GM10847 (cell line): ENCODE results near the gene ENDOG.

ENCODE experiments used
- POLR2A ChIP-seq: IDR thresholded peaks from 2 replicates; pipeline ENCODE4 v1.6.1; 2011; ENCODE audit not compliant: insufficient read length; ENCODE audit errors: extremely low read depth

ENDOG gene

DNA sequence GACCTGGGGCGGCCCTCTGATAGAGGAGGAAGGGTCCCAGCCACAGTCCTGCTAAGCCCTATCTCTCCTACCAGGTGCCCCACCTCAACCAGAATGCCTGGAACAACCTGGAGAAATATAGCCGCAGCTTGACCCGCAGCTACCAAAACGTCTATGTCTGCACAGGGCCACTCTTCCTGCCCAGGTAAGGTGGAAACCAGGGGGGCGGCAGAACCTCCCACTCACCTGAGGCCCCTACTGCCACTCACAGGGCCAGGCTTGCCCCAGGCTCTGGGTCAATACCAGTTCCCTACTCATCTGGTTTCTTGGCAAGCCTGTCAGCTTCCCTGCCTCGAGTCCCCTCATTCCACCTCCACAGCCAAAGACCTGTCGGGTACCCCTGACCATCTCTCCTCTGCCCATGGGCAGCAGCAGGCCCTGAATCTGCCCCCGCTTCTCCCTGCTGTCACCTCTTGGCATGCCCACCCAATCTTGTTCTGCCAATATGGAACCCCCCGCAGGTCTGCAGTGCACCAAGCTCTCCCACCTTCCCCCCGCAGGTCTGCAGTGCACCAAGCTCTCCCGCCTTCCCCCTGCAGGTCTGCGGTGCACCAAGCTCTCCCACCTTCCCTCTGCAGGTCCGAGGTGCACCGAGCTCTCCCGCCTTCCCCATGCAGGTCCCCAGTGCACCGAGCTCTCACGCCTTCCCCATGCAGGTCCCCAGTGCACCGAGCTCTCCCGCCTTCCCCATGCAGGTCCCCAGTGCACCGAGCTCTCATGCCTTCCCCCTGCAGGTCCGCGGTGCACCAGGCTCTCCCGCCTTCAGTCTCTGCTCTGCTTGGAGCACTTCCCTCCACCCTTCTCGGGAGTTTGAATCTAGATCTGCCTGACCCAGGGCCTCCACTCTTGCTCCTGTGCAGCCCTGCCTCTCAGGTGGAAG is 2.6 kb downstream of the ENDOG start:
- TF ChIP-seq POLR2A: no peak

DNA sequence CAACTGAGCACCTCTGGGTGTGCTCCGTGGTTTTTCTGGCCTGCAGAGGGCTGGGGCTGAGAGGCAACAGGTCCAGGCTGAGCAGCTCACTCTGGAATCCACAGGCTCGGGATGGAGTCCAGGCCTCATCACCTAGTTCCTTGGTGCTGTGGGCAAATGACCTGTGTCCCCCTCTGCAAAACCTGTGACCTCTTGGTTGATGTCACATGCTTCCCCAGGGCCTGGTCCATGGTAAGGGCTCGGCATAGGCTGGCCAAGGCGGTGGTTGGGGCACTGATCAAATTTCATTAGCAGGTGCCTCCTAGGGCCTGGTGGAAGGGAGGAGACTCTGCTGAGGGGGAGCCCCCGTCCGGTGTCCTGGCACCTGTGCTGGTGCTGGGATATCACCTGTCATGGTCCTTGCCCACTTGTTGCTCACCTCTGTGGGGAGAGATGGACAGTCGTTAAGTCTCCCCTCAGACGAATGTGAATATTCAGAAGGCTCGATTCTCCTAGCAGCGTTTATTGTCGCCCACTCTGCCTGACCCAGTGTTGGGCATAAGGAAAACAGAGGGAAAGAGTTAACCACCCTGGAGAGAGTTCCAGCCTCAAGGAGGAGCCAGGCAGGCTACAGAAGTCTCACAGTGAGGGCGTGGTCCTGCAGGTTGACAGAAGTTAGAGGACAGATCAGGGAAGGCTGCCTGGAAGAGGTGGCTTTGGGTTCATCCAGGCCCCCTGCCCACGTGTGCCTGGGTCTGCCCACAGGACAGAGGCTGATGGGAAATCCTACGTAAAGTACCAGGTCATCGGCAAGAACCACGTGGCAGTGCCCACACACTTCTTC is 3.5 kb downstream of the ENDOG start:
- TF ChIP-seq POLR2A: no peak

DNA sequence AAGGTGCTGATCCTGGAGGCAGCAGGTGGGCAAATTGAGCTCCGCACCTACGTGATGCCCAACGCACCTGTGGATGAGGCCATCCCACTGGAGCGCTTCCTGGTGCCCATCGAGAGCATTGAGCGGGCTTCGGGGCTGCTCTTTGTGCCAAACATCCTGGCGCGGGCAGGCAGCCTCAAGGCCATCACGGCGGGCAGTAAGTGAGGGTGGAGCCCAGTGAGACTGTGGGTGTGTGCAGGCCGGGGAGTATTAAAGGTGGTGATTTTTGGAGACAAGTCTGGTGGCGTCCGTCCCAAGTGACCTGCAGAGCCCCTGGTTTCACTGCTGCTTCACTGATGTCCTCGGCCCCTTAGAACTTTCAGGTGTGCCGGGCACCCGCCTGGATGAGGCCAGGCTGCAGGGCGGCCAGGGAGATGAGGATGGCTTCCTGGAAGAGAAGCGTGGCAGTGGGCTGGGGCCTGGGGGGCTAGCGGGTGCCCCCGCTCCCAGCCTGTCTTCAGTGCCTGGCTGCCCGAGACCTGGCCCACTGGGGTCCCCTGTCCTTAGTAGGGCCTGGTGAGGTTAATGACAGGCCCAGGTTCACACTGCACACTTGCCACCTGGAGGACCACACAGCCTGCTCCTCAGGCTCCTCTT is 4.2 kb downstream of the ENDOG start:
- TF ChIP-seq POLR2A: no peak

DNA sequence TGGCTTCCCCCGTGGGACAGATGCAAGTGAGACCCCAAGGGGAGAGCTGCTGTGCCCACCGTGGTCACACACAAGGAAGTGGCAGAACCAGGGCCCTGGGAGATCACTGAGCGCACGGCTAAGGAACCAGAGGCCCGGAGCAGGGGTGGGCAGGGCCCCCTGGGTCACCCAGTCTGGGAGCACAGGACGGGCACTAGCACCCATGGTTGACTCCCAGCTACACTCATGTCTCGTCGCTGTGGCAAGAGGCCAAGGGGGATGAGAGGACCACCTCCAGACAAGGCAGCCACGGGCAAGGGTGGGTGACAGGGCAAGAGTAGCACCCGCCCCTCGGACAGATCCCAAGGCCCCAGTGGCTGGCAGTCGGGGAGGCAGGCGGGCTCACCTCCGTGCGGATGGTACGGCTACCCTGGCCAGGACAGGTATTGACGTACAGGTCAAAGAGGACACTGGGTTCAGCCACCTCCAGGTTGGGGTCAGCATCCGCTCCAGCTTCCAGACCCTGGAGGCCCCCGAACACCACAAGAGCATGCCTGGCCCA is 5.1 kb downstream of the ENDOG start:
- no peak for TF ChIP-seq POLR2A

DNA sequence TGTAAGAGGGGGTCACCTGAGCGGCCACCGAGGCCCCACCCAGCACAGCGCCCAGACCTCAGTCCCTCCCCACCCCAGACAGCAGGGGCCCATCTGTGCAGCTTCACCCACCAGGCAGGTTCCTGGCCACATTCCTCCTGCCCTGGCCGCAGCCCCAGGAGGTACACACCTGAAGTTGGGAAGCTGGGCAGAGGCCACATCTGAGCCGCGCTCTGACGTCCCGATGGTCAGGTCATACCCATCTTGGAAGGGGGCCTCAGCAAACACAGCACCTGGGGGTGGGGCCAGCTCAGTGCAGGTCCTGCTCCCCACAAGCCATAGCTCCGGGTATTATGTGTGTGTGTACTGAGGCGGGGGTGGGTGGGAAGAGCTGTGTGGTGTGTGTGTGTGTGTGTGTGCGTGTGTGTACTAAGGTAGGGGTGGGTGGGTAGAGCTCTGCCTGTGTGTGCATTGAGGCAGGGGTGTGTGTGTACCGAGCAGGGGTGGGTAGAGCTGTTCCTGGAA is 5.7 kb downstream of the ENDOG start:
- TF ChIP-seq POLR2A: no peak

DNA sequence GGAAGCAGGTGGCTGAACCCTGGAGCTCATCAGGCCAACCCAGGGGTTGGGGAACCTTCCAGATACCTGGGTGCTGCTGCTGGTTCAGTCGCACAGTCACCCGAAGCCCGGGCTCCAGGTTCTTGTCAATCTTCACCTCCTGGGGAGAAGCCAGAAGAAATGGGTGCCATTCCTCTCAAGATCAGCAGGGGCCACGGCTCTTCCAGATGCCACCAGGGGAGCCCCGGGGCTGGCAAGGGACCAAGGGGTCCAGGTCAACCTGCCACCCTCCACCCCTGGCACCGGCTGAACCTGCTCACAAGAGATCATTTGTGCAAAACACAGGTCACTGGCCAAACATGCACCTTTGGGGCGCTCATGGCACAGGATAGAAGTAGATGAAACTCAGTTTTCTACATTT is 6.6 kb downstream of the ENDOG start:
- TF ChIP-seq POLR2A: no peak

DNA sequence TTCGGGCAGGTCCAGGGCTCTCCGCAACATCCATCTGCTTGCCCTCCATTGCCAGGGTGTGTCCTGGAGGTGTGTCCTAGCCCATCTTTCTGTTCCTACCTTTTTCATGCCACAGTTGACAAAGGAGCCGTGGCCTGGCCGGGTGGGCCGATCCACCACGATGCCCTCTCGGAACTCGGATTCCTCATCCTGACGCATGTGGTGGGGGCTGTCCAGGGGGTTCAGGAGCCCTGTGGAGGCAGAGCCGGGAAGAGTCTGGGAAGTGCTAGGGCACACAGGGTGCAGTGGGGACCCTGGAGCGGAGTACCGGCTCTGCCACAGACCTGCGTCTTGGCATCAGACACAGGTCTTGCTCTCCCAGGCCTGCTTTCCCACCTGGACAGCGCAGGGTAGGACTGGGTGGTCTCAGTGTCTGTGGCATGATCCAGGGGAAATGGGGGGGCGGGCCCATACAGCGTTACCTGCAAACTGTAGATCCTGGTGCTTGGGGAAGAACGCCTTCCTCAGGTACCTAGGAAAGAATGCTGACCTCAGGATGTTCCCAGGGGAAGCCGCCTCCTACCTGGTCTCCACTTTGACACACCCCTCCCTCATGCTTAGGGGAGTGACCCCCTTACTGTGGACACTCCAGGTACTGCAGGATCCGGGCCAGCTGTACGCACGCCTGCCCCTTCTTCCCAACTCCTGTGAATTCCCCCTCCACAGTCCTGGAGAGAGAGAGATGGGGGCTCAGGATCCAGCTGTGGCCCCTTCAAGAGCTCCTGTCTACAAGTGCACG is 7.8 kb downstream of the ENDOG start:
- no peak for TF ChIP-seq POLR2A

DNA sequence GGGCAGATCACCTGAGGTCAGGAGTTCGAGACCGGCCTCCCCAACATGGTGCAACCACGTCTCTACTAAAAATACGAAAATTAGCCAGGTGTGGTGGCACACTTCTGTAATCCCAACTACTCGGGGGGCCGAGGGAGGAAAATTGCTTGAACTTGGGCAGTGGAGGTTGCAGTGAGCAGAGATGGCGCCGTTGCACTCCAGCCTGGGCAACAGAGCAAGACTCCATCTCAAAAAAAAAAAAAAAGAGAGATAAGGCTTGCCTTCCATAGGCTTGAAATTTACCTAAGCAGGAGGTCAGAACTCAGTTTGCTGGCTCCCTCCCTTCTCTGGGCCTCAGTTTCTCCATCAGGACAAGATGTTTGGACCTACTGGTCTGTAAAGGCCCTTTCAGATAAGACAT is 10.0 kb downstream of the ENDOG start:
- no peak for TF ChIP-seq POLR2A

DNA sequence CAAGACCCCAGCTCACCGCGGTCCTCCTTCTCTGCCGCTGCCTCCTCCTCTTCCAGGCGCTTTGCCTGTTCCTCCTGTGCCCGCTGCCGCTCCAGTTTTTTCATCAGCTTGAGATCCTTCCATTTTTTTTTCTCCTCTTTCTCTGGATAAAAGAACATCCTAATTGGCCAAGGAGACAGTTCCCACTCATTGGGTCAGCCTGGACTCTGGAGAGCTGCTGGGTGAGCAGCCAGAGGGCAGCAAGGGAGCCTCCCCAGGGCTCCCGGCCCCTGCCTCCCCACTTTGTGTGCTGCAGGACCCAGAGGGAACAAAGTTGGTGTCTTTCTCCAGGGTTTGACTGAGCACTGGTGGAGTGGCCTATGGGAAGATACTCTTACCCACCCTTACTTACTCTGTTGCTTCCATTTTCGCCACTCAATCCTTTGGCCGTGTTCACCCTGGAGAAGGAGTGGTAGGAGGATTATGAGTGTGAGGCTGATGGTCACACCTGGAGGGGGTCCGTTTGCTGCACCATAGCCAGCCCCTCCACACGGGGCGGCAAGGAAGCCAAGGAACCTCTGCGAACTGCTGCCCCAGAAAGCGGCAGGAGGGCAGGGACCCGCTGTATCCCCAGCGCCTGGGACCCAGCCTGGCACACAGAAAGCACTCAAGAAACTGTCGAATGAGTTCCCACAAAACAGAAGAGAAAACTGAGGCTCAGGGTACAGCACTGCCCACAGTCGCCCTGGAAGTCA is 10.6 kb downstream of the ENDOG start:
- no peak for TF ChIP-seq POLR2A

DNA sequence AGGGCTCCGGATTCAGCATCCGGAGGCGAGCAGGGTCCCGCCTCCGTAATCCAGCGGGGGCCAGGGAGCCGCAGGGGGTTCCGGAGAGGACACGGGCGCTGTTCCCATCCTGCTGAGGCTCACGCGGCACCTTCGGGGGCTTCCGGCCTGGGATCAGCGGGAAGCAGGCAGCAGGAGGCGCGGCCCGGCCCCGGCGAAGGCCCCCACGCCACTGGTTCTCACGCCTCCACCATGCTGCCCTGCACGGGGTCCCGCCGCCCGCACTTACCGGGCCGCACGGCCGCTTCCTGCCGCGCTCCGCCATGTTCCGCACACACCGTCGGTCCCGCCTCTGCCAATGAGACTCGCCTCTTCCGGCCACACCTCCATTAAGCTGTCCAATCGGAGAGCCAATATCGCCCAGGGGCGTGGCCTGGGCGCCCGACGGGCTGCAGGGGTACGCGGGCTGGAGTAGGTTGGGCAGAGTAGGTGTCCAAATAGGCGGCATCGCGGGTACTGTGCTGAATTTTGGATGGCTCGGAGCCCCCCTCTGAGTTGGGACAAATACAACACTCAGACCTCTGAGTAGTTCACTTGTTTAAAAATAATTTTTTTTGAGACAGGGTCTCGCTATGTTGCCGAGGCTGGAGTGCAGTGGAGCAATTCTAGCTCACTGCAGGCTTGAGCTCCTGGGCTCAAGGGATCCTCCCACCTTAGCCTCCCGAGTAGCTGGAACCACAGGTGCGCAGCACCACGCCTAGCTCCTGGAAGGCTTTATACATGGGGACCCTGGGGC is 11.4 kb downstream of the ENDOG start, which contains the start of gene SPOUT1:
Gene SPOUT1 (minus strand): TSS at position 318 of the 775 bp plus-strand sequence. CDS start 14 bp downstream, at position 304.
- TF ChIP-seq POLR2A: peak; percentile 89

DNA sequence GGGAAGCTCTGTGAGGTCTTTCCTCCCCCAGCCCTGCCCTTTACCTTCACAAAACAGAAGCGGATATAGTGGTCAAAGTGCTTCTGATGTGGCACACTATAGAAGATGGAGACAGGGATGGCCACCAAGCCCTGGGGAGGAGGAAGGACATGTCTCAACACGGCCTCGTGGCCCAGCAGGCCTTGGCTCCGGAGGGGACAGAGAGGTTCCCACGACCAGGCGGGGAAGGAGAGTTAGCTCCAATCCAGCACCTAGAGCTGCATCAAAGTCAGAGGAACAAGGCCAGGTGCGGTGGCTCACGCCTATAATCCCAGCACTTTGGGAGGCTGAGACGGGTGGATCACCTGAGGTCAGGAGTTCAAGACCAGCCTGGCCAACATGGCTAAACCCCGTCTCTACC is 15.4 kb downstream of the ENDOG start:
- TF ChIP-seq POLR2A: no peak

DNA sequence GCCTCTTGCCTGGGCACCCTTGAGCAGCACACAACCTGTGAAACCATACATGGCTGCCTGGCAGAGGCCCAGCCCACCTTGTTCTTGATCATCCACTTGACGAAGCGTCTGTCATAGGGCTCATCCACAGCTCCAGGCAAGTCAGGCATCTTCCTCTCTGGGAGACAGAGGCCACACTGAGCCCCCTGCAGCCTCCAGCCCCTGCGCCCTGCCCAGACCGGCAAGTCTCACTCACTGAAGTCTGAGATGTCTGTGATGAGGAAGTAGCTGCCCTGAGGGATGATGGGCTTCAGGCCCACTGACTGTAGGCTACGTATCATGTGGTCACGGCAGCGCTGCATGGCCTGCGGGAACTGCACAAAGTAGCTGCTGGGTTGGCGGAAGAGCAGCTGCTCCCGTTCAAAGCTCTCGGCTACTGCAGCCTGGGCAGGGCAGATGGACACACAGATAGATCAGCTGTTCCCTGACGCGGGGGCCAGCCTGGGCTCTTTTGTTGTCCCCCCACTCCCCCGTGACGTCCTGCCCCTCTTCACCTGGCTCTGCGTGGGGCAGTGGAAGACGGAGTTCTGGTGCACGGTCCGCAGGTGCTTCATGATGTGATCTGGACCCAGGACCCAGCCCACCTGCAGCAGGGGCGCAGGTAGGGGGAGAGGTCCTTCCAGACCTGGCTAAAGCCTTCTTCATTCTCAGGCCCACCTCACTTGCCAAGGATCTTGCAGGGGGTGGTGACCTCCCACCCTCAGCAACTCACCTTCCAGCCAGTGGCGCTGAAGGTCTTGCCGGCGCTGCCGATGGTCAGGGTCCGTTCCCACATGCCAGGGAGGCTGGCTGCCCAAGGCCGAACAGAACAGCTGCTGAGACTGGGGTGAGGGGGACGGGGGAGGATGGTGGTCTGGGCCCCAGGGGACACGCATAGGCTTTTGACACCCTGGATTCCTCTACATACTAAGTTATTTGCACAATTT is 17.2 kb downstream of the ENDOG start:
- no peak for TF ChIP-seq POLR2A
